Fibroblast of lung (primary cell): Measurements from ENCODE around the gene JAM2. TPM values are rescaled to one million over a fixed set of nuclear protein-coding genes. Genes with fewer than 3 reads are reported as not detected.

Source experiments
- DNase-seq, 2 donors: peaks; one replicate each; pipeline versions ENCODE4 v3.0.0 to v3.0.0-alpha.2; 2010; ENCODE audit warnings: low read depth in 2 of 2
- H2AFZ ChIP-seq: 2 replicates; pipeline ENCODE4 v1.5.1; 2012; ENCODE audit warnings: low read length, control low read depth, inconsistent platforms
- H3K27ac ChIP-seq: 2 replicates; pipeline ENCODE4 v1.5.1; 2011; ENCODE audit warnings: low read length, control low read depth; ENCODE audit not compliant: insufficient read depth
- H3K27me3 ChIP-seq: 2 replicates; pipeline ENCODE4 v1.5.1; 2011; ENCODE audit warnings: mild to moderate bottlenecking, low read length; ENCODE audit not compliant: control insufficient read depth, insufficient read depth
- H3K36me3 ChIP-seq: 2 replicates; pipeline ENCODE4 v1.5.1; 2011; ENCODE audit warnings: low read length; ENCODE audit not compliant: control insufficient read depth, insufficient read depth
- H3K4me1 ChIP-seq: 2 replicates; pipeline ENCODE4 v1.5.1; 2011; ENCODE audit warnings: low read length; ENCODE audit not compliant: control insufficient read depth, insufficient read depth; ENCODE audit errors: extremely low read depth
- H3K4me2 ChIP-seq: 2 replicates; pipeline ENCODE4 v1.5.1; 2011; ENCODE audit warnings: low read length, control low read depth; ENCODE audit not compliant: insufficient read depth; ENCODE audit errors: extremely low read depth
- H3K4me3 ChIP-seq, 4 experiments: fragments of 200-600 bp in 1 of 4; sonication (generic) in 1 of 4; replicated peaks in 1 of 4; 2 replicates each; pipeline ENCODE4 v1.5.1; 2011 to 2016; ENCODE audit warnings: low read length in 4 of 4, low read depth in 3 of 4, mild to moderate bottlenecking in 3 of 4, control low read depth in 2 of 4, inconsistent platforms in 1 of 4, mixed read lengths in 1 of 4; ENCODE audit not compliant: insufficient read depth in 1 of 4; ENCODE audit errors: control extremely low read depth in 1 of 4
- H3K79me2 ChIP-seq: 2 replicates; pipeline ENCODE4 v1.5.1; 2012; ENCODE audit warnings: mild to moderate bottlenecking, low read length, inconsistent platforms; ENCODE audit not compliant: control insufficient read depth, insufficient read depth
- H3K9ac ChIP-seq: 2 replicates; pipeline ENCODE4 v1.5.1; 2011; ENCODE audit warnings: mild to moderate bottlenecking, low read length, control low read depth; ENCODE audit not compliant: insufficient read depth
- H3K9me3 ChIP-seq: 2 replicates; pipeline ENCODE4 v1.5.1; 2012; ENCODE audit warnings: low read depth, low read length; ENCODE audit not compliant: control insufficient read depth, insufficient read depth
- H4K20me1 ChIP-seq: 2 replicates; pipeline ENCODE4 v1.5.1; 2011; ENCODE audit warnings: low read length; ENCODE audit not compliant: control insufficient read depth, insufficient read depth; ENCODE audit errors: extremely low read depth
- EZH2 ChIP-seq: IDR thresholded peaks from 2 replicates; pipeline ENCODE4 v1.5.1; 2012; ENCODE audit warnings: low read length, control low read depth, mild to moderate bottlenecking; ENCODE audit errors: missing control alignments
- polyA plus RNA-seq, 2 donors: library from polyadenylated mRNA; depleted of rRNA in 1 of 2; stranded (reverse) in 1 of 2; unstranded in 1 of 2; fragments of >200 nt; gene quantifications; 2 replicates each; pipeline ENCODE4 v1.2.1, GENCODE V29; 2011 to 2012; ENCODE audit warnings: missing spikeins in 1 of 2
- total RNA-seq: library from RNA; depleted of rRNA; stranded (reverse); fragments of >200 nt; gene quantifications from 2 replicates; pipeline ENCODE4 v1.2.1, GENCODE V29; 2014
- TF ChIP-seq, protein P1 (sequence below), 2 donors: IDR thresholded peaks in 1 of 2; conservative IDR thresholded peaks in 1 of 2; 1 replicate in 1 of 2; 2 replicates in 1 of 2; pipeline ENCODE4 v1.5.1; 2011 to 2012; ENCODE audit warnings: low read length in 2 of 2, control low read depth in 1 of 2, inconsistent platforms in 1 of 2, low read depth in 1 of 2, mild to moderate bottlenecking in 1 of 2

Gene JAM2
- total and polyA plus RNA-seq, 2 donors (not counting 1 experiment from before 2014, with no cell fraction given): 1.4 to 2.1 TPM

DNA sequence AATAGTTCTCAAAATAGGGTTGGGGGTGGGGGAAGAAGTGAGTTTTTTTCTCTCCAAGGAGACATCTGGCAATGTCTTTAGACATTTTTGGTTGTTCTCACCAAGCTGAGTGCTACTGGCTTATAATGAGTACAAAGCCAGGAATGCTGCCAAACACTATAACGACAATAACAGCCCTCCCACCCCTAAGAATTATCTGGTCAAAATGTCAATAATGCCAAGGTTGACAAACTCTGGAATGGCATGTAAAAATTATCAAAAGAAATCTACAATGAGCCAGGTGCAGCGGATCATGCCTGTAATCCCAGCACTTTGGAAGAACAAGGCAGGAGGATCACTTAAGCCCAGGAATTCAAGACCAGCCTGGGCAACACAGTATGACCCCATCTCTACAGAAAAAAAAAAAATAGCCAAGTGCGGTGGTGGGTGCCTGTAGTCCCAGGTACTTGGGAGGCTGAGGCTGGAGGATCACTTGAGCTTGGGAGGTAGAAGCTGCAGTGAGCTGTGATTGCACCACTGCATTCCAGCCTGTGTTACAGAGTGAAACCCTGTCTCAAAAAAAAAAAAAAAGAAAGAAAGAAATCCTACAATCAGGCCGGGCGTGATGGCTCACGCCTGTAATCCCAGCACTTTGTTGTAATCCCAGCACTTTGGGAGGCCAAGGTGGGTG is 93.2 kb downstream of the JAM2 start:
- Histone ChIP-seq H3K4me1 (peaks cover 3% of the 10 kb centered on the region), H3K79me2 (peaks cover 53% of the 10 kb centered on the region), H3K4me3 (no peak overlapping the region), H3K27ac (no peak overlapping the region), H2AFZ (no peak overlapping the region), H3K9ac (no peak overlapping the region), H3K36me3 (peaks cover 3% of the 10 kb centered on the region), H3K27me3 (no peaks in the 10 kb centered on the region), H4K20me1 (no peaks in the 10 kb centered on the region), H3K4me2 (no peak overlapping the region), H3K9me3 (no peaks in the 10 kb centered on the region)
- TF ChIP-seq, protein P1, sequence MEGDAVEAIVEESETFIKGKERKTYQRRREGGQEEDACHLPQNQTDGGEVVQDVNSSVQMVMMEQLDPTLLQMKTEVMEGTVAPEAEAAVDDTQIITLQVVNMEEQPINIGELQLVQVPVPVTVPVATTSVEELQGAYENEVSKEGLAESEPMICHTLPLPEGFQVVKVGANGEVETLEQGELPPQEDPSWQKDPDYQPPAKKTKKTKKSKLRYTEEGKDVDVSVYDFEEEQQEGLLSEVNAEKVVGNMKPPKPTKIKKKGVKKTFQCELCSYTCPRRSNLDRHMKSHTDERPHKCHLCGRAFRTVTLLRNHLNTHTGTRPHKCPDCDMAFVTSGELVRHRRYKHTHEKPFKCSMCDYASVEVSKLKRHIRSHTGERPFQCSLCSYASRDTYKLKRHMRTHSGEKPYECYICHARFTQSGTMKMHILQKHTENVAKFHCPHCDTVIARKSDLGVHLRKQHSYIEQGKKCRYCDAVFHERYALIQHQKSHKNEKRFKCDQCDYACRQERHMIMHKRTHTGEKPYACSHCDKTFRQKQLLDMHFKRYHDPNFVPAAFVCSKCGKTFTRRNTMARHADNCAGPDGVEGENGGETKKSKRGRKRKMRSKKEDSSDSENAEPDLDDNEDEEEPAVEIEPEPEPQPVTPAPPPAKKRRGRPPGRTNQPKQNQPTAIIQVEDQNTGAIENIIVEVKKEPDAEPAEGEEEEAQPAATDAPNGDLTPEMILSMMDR (conservative IDR thresholded peaks at IDR 0.05 in 1 of 2, IDR thresholded peaks at IDR 0.05 in 1 of 2; ENCODE audit: low read depth in 1 of 2, low read length in 2 of 2): no peak
- TF ChIP-seq EZH2: no peak
- no peak for DNase-seq

DNA sequence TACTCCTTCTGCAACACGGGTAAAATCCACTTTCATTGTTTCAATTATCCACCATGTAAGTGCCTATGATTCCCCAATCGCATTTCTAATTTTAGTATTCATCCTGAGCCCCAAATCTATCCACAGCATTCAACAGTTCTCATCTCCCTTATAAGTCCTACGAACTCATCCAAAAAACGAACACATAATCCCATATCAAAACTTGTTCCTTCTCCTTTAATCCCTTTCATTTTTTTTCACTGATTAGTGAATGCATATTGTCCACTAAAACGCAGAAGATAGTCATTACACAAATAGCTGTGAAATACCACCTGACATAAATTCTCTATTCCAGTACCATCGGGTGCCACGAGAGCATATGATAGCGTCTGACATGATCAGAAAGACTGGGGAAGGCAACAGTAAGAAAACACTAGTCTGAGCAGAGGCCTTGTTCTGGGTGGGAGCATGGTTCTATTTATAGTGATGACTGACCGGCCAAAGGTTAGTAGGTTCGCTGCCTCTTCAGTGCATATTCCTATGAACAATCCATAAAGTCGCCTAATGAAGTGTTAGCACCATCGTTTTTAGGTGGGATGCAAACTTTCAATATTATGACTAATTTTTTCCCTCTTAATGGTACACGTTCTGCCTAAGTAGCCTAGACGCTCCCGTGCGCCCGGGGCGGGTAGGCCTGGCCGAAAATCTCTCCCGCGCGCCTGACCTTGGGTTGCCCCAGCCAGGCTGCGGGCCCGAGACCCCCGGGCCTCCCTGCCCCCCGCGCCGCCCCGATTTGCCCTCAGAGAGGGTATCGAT is 95.0 kb downstream of the JAM2 start:
- DNase-seq: peak; percentile 39 to 48
- TF ChIP-seq, protein P1 (conservative IDR thresholded peaks at IDR 0.05 in 1 of 2, IDR thresholded peaks at IDR 0.05 in 1 of 2; ENCODE audit: low read depth in 1 of 2, low read length in 2 of 2): no peak
- no peak for TF ChIP-seq EZH2

DNA sequence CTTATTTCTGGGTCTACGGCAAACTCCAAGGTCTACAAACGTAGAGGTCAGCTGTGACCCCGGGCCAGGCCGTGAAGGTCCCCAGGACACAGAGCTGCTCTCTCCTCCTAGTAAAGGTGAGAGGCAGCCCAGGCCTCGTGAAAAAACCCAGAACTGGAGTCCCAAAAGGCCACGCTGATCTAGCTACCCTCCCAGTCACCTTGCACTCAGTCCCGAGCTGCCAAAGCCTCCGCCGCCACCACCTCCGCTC is 95.5 kb downstream of the JAM2 start:
- Histone ChIP-seq H3K4me2 (peak overlapping the region; percentile 76), H3K4me1 (peaks cover 3% of the 10 kb centered on the region)
- TF ChIP-seq, protein P1 (conservative IDR thresholded peaks at IDR 0.05 in 1 of 2, IDR thresholded peaks at IDR 0.05 in 1 of 2; ENCODE audit: low read depth in 1 of 2, low read length in 2 of 2): no peak
- no peak for TF ChIP-seq EZH2

More for the DNA sequence above, 95.0 kb downstream of the JAM2 start:
- H3K36me3 ChIP-seq: no peaks in the 10 kb centered on the region
- H3K27ac ChIP-seq: peak overlapping the region; percentile 99
- peak overlapping the region; percentile 48 for H2AFZ ChIP-seq
- H3K27me3 ChIP-seq: no peaks in the 10 kb centered on the region
- peak overlapping the region; percentile 98 for H3K9ac ChIP-seq
- H3K79me2 ChIP-seq: peaks cover 61% of the 10 kb centered on the region
- H3K4me3 ChIP-seq: peak overlapping the region; percentile 63 to 99 (median 98)
- H3K9me3 ChIP-seq: no peaks in the 10 kb centered on the region
- H3K4me1 ChIP-seq: peaks cover 3% of the 10 kb centered on the region
- peak overlapping the region; percentile 76 for H3K4me2 ChIP-seq
- no peaks in the 10 kb centered on the region for H4K20me1 ChIP-seq

More for the DNA sequence above, 95.5 kb downstream of the JAM2 start:
- Histone ChIP-seq H3K27me3 (no peaks in the 10 kb centered on the region), H3K4me3 (peak overlapping the region; percentile 63 to 99 (median 98)), H3K79me2 (peaks cover 61% of the 10 kb centered on the region), H3K9ac (peak overlapping the region; percentile 98), H2AFZ (peak overlapping the region; percentile 48), H3K27ac (peak overlapping the region; percentile 99), H3K36me3 (no peaks in the 10 kb centered on the region), H3K9me3 (no peaks in the 10 kb centered on the region), H4K20me1 (no peaks in the 10 kb centered on the region)
- no peak for DNase-seq
